Bronchial epithelial cell (primary cell): ENCODE data around the gene NTRK2. TPM values are rescaled to one million over a fixed set of nuclear protein-coding genes. Genes with fewer than 3 reads are reported as not detected.

Source experiments
- DNase-seq: peaks from one replicate; pipeline ENCODE4 v3.0.0-alpha.2; 2010; ENCODE audit warnings: low read depth
- FAIRE-seq: peaks from 2 replicates; lab custom pipeline; 2011; peaks lifted over from hg19 to GRCh38; lab: Jason Lieb, UNC
- H3K27me3 ChIP-seq: 2 replicates; pipeline ENCODE4 v1.5.1; 2011; ENCODE audit warnings: low read length; ENCODE audit not compliant: control insufficient read depth, insufficient read depth
- H3K36me3 ChIP-seq: 2 replicates; pipeline ENCODE4 v1.5.1; 2011; ENCODE audit warnings: low read length; ENCODE audit not compliant: control insufficient read depth, insufficient read depth
- H3K4me3 ChIP-seq: 2 replicates; pipeline ENCODE4 v1.5.1; 2011; ENCODE audit warnings: mild to moderate bottlenecking, low read depth, low read length, control low read depth
- total RNA-seq: library from RNA; depleted of rRNA; stranded (reverse); fragments of >200 nt; gene quantifications from 2 replicates; pipeline ENCODE4 v1.2.1, GENCODE V29; 2014
- TF ChIP-seq, protein P1 (sequence below): IDR thresholded peaks from 2 replicates; pipeline ENCODE4 v1.5.1; 2011; ENCODE audit warnings: mild to moderate bottlenecking, moderate library complexity, low read length, control low read depth, inconsistent platforms; ENCODE audit not compliant: insufficient read depth, severe bottlenecking

The NTRK2 gene
- total RNA-seq, 1 donor from 2014 or later: not detected

DNA sequence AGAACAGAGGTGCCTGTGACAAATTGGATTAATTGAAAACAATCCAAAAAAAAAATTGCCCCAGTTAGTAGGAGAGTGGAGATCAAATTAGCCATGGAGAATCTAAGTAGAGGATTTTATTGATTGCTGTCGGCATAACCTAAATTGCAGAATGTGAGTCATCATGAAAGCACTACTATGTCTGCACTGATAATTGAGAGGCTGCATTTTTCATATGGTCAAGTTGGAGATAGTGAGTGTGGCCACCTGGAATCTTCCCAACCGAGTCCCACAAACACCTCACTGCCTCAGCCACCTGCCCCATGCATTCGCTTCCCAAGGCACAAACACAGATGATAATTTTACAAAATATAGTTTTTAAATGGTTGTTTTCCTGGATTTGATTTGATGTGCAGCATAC is 123.7 kb downstream of the NTRK2 start:
- FAIRE-seq (no peak), DNase-seq (no peak)
- TF ChIP-seq, protein P1, sequence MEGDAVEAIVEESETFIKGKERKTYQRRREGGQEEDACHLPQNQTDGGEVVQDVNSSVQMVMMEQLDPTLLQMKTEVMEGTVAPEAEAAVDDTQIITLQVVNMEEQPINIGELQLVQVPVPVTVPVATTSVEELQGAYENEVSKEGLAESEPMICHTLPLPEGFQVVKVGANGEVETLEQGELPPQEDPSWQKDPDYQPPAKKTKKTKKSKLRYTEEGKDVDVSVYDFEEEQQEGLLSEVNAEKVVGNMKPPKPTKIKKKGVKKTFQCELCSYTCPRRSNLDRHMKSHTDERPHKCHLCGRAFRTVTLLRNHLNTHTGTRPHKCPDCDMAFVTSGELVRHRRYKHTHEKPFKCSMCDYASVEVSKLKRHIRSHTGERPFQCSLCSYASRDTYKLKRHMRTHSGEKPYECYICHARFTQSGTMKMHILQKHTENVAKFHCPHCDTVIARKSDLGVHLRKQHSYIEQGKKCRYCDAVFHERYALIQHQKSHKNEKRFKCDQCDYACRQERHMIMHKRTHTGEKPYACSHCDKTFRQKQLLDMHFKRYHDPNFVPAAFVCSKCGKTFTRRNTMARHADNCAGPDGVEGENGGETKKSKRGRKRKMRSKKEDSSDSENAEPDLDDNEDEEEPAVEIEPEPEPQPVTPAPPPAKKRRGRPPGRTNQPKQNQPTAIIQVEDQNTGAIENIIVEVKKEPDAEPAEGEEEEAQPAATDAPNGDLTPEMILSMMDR: no peak
- H3K4me3 ChIP-seq: no peak overlapping the region
- H3K27me3 ChIP-seq: peaks cover 4% of the 10 kb centered on the region
- no peaks in the 10 kb centered on the region for H3K36me3 ChIP-seq

DNA sequence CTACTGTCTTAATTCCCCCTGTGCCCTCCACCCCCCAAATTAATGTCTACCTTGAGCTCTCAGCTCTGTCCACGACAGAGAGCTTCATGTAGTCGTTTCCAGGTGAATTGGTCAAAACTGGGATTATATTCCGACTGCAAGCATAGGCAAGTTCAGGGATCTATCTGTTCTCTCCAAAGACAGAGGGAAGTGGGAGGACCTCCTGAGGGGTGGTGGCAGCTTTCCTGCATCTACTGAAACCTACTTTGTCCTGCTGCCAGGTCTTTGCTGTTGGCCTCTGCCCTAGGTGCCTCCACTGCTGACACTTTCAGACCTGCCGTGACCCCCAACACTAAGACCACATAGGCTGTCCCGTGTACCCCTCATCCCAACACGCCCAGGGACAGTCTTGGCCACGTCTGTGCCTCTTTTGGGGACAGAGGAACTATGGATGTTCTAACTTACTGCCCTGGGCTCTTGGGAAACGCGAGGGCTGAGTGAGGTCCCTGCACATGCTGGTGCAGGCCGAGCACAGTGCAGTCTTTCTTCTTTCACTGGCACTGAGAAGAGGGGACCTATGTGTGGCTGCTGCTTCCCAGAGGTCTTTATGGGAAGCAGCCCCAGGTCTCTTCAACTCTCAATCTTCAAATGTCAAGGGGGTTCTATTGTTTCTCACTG is 125.6 kb downstream of the NTRK2 start:
- TF ChIP-seq, protein P1: no peak
- Histone ChIP-seq H3K27me3 (peaks cover 4% of the 10 kb centered on the region), H3K36me3 (no peaks in the 10 kb centered on the region), H3K4me3 (no peak overlapping the region)
- DNase-seq: no peak
- FAIRE-seq: peak; percentile 55

DNA sequence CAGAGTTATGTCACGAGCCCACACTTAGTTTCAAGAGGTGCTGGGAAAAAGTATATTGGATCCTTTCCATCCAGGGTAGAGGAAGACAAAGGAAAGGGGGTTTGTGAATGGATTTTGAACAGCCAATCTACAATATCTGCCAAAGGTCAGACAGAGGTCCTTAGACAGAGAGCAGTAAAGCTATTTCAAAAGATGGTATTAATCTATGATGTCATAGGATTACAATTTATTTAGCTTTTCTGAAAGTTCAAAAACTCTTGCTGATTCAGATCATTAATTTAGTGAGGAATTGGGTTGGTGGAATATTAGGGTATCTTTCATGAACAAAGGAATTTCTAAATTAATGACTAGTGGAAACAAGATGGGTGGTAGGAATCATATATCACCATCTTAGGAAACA is 126.9 kb downstream of the NTRK2 start:
- TF ChIP-seq, protein P1: no peak
- Histone ChIP-seq H3K4me3 (no peak overlapping the region), H3K27me3 (peaks cover 2% of the 10 kb centered on the region), H3K36me3 (no peaks in the 10 kb centered on the region)
- FAIRE-seq: no peak
- DNase-seq: no peak

DNA sequence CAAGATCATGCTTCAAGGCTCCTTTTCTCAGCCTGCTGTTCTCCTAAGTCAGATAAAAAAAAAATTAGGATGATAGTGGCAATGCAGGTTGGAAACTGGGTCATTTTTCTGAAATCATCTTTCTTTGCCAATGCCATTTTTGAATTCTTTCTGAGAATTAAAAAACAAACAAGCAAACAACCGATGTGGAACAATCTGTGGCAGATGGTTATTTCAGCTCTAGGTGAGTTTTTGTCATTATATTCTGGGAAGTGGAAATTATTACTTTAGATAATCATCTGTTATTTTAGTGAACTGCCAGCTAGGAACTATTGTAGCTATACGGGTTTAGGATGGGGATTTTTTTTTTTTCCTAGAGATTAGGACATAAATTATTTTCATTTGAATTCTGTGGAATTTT is 129.7 kb downstream of the NTRK2 start:
- DNase-seq: no peak
- FAIRE-seq: no peak
- Histone ChIP-seq H3K27me3 (peaks cover 4% of the 10 kb centered on the region), H3K36me3 (no peaks in the 10 kb centered on the region), H3K4me3 (no peak overlapping the region)
- TF ChIP-seq, protein P1: no peak

DNA sequence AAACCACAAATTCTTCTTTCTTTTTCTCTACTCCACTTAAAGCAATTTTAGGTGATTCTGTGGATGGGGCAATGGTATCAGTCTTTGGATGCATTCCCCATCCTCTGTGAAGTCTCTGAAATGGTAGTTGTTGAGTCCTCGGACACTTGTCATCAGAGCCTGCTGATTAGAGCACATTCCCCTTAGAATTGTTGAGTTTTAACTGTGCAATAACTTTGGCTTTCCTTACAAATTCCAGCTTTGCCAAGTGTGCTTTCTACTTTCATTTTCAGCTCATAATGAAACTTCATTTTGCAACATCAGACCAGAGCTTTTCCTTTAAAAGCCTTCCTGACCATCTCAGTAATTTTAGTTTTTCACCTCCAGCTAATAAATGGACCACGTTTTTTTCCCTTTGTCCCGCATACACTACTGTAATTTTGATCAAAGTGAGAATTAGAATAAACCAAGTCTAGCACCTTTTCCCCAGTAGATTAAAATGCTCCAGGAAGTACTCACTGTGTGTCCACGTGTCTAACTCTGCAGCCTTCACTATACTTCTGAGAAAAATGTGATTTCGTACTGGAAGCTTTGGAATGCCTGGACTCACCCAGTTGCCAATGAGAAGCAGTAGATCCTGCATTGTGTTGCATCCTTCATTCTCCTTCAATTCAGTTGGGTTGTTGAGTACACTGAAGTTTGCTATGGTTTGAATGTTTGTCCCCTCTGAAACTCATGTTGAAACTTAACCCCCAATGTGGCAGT is 135.6 kb downstream of the NTRK2 start:
- peaks cover 3% of the 10 kb centered on the region for H3K27me3 ChIP-seq
- DNase-seq: no peak
- H3K4me3 ChIP-seq: no peak overlapping the region
- no peak for FAIRE-seq
- TF ChIP-seq, protein P1: no peak
- no peaks in the 10 kb centered on the region for H3K36me3 ChIP-seq
